ENCODE measurements around the gene TEKT3.

Gene TEKT3

GRCh38 chr17:15341385-15341849, at the start of gene TEKT3:
TEKT3 (minus strand) TSS chr17:15341597; CDS start chr17:15331585, 10,012 bp downstream.
- DNase-seq: no peak

GRCh38 chr17:15388356-15389041, 47.1 kb upstream of the TEKT3 start:
- no peak for DNase-seq

GRCh38 chr17:15386083-15386482, 44.7 kb upstream of the TEKT3 start:
- no peak for DNase-seq

GRCh38 chr17:15385305-15385704, 43.9 kb upstream of the TEKT3 start:
- DNase-seq: no peak

GRCh38 chr17:15384142-15384787, 42.9 kb upstream of the TEKT3 start:
- DNase-seq: no peak

- DNase-seq: no peak
Measured at GRCh38 chr17:15382914-15383313, 41.5 kb upstream of the TEKT3 start.

- DNase-seq: no peak
Measured at GRCh38 chr17:15381707-15382106, 40.3 kb upstream of the TEKT3 start.

GRCh38 chr17:15380446-15380845, 39.0 kb upstream of the TEKT3 start:
- DNase-seq: no peak

- no peak for DNase-seq
Measured at GRCh38 chr17:15379659-15380058, 38.3 kb upstream of the TEKT3 start.

GRCh38 chr17:15378243-15378642, 36.8 kb upstream of the TEKT3 start:
- DNase-seq: no peak

GRCh38 chr17:15377616-15378015, 36.2 kb upstream of the TEKT3 start:
- no peak for DNase-seq

GRCh38 chr17:15377200-15377599, 35.8 kb upstream of the TEKT3 start:
- DNase-seq: no peak

GRCh38 chr17:15371376-15372130, 30.2 kb upstream of the TEKT3 start:
- no peak for DNase-seq

GRCh38 chr17:15368600-15368999, 27.2 kb upstream of the TEKT3 start:
- no peak for DNase-seq

GRCh38 chr17:15366026-15366425, 24.6 kb upstream of the TEKT3 start:
- no peak for DNase-seq

- no peak for DNase-seq
Measured at GRCh38 chr17:15364615-15365014, 23.2 kb upstream of the TEKT3 start.

- DNase-seq: no peak
Measured at GRCh38 chr17:15363702-15364101, 22.3 kb upstream of the TEKT3 start.

GRCh38 chr17:15361592-15361991, 20.2 kb upstream of the TEKT3 start:
- no peak for DNase-seq

- DNase-seq: no peak
Measured at GRCh38 chr17:15361151-15361550, 19.8 kb upstream of the TEKT3 start.

GRCh38 chr17:15354256-15354655, 12.9 kb upstream of the TEKT3 start:
- no peak for DNase-seq

- DNase-seq: no peak
Measured at GRCh38 chr17:15351925-15352324, 10.5 kb upstream of the TEKT3 start.

GRCh38 chr17:15351478-15351840, 10.1 kb upstream of the TEKT3 start:
- DNase-seq: no peak

- DNase-seq: no peak
Measured at GRCh38 chr17:15350777-15351477, 9.5 kb upstream of the TEKT3 start.
